ENCODE results near the gene SESTD1.

Gene SESTD1

GRCh38 chr2:179275253-179276012, 10.8 kb upstream of the SESTD1 start:
- no peak overlapping the region for H3K4me3 ChIP-seq (ENCODE audit: low read length)
- DNase-seq (ENCODE audit: low read depth): no peak
- no peak for TF ChIP-seq CTCF (conservative IDR thresholded peaks at IDR 0.05; ENCODE audit: low read length)

GRCh38 chr2:179274749-179275148, 10.1 kb upstream of the SESTD1 start:
- H3K4me3 ChIP-seq (ENCODE audit: low read length): no peak overlapping the region
- TF ChIP-seq CTCF (conservative IDR thresholded peaks at IDR 0.05; ENCODE audit: low read length): no peak
- no peak for DNase-seq (ENCODE audit: low read depth)

- no peak overlapping the region for H3K4me3 ChIP-seq (ENCODE audit: low read length)
Measured at GRCh38 chr2:179273461-179273962, 8.9 kb upstream of the SESTD1 start.

GRCh38 chr2:179272406-179273192, 8.0 kb upstream of the SESTD1 start:
- no peak for TF ChIP-seq CTCF (conservative IDR thresholded peaks at IDR 0.05; ENCODE audit: low read length)
- H3K4me3 ChIP-seq (ENCODE audit: low read length): no peak overlapping the region
- peak; percentile 73 for DNase-seq (ENCODE audit: low read depth)

More at GRCh38 chr2:179273461-179273962, 8.9 kb upstream of the SESTD1 start:
- DNase-seq (ENCODE audit: low read depth): no peak
- no peak for TF ChIP-seq CTCF (conservative IDR thresholded peaks at IDR 0.05; ENCODE audit: low read length)

GRCh38 chr2:179270689-179271088, 6.1 kb upstream of the SESTD1 start:
- no peak overlapping the region for H3K4me3 ChIP-seq (ENCODE audit: low read length)
- TF ChIP-seq CTCF (conservative IDR thresholded peaks at IDR 0.05; ENCODE audit: low read length): no peak
- DNase-seq (ENCODE audit: low read depth): no peak

GRCh38 chr2:179268277-179268925, 3.8 kb upstream of the SESTD1 start:
- peak; percentile 60 for DNase-seq (ENCODE audit: low read depth)
- no peak overlapping the region for H3K4me3 ChIP-seq (ENCODE audit: low read length)
- no peak for TF ChIP-seq CTCF (conservative IDR thresholded peaks at IDR 0.05; ENCODE audit: low read length)

Data from AG10803 (cell line).